BE2C (cell line): ENCODE results near the gene MECR.

ENCODE experiments used
- DNase-seq: peaks from one replicate; pipeline ENCODE4 v3.0.0-alpha.2; 2020
- H3K27me3 ChIP-seq: fragments of 250-450 bp; sonication (Bioruptor Pico); 2 replicates; pipeline ENCODE4 v1.5.1; 2020; ENCODE audit warnings: mild to moderate bottlenecking
- H3K36me3 ChIP-seq: fragments of 250-450 bp; sonication (Bioruptor Pico); 2 replicates; pipeline ENCODE4 v1.5.1; 2020; ENCODE audit warnings: mild to moderate bottlenecking
- H3K4me1 ChIP-seq: fragments of 250-450 bp; sonication (Bioruptor Pico); 2 replicates; pipeline ENCODE4 v1.5.1; 2020
- H3K4me3 ChIP-seq: 2 replicates; pipeline ENCODE4 v1.5.1; 2011; ENCODE audit warnings: low read depth, low read length
- H3K9me3 ChIP-seq: fragments of 250-450 bp; sonication (Bioruptor Pico); 2 replicates; pipeline ENCODE4 v1.5.1; 2020
- TF ChIP-seq, protein P1 (sequence below): IDR thresholded peaks from 2 replicates; pipeline ENCODE4 v1.5.1; 2012; ENCODE audit warnings: mild to moderate bottlenecking, low read depth, low read length

MECR gene

DNA sequence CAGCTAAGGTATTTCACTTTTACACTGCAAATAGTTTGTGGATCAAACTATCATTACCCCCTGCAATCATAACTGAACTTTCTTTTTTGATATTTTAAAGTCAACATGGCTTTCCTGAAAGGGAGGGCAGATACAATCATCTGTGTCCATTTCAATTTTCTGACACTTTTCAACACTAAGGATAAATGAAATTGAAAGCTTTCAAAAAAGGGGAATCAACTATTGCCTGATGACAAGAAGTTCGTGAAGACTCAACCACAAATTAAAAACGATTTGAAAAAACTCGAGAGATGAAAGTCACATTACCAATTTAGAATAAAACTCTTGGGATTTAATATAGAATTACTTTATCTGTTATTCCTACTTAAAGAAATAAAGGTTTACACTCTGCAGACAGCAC is 60.8 kb downstream of the MECR start:
- Histone ChIP-seq H3K4me3 (no peak overlapping the region), H3K27me3 (no peaks in the 10 kb centered on the region), H3K9me3 (no peaks in the 10 kb centered on the region), H3K36me3 (peaks cover 19% of the 10 kb centered on the region), H3K4me1 (no peaks in the 10 kb centered on the region)
- no peak for DNase-seq
- TF ChIP-seq, protein P1, sequence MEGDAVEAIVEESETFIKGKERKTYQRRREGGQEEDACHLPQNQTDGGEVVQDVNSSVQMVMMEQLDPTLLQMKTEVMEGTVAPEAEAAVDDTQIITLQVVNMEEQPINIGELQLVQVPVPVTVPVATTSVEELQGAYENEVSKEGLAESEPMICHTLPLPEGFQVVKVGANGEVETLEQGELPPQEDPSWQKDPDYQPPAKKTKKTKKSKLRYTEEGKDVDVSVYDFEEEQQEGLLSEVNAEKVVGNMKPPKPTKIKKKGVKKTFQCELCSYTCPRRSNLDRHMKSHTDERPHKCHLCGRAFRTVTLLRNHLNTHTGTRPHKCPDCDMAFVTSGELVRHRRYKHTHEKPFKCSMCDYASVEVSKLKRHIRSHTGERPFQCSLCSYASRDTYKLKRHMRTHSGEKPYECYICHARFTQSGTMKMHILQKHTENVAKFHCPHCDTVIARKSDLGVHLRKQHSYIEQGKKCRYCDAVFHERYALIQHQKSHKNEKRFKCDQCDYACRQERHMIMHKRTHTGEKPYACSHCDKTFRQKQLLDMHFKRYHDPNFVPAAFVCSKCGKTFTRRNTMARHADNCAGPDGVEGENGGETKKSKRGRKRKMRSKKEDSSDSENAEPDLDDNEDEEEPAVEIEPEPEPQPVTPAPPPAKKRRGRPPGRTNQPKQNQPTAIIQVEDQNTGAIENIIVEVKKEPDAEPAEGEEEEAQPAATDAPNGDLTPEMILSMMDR: no peak

DNA sequence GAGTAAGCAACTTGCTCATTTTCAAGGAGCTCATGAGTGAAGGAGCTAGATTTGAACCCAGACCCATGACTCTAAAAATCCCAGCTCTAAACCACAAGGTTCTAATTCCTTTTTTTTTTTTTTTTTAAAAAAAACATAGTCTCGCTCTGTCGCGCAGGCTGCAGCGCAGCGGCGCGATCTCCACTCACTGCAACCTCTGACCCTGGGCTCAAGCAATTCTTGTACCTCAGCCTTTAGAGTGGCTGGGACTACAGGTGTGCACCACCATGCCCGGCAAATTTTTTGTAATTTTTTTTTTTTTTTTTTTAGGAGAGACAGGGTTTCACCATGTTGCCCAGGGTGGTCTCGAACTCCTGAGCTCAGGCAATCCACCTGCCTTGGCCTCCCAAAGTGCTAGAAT is 62.8 kb downstream of the MECR start:
- TF ChIP-seq, protein P1: no peak
- Histone ChIP-seq H3K4me3 (no peak overlapping the region), H3K4me1 (no peaks in the 10 kb centered on the region), H3K9me3 (no peaks in the 10 kb centered on the region), H3K36me3 (peaks cover 19% of the 10 kb centered on the region), H3K27me3 (no peaks in the 10 kb centered on the region)
- DNase-seq: no peak

DNA sequence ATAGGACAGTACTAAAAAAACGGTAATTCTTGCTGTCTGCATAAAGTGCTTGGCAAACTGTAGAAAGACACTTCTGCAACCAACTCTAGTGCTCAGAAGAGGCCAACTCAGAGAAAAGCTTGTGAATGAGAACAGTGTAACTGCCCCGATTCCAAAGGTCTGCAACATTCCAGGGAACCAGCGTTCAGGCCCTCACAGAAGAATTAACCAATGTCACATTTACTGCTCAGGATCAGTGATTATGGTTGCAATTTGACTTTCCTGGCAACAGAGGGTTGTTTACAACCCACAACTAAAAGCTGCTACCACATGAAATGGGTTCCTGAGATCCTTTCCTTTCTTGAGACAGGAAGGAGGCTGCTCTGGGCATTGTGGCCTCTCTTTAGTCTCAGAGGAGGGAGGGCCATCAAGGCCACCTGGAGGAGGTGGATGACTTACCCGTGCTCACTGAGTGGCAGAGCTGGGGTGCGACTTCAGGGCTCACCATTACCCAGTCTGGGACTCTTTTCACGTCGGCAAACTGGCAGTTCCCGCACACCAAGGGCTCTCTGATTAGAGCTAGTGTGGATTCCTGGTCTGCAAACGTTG is 64.3 kb downstream of the MECR start:
- DNase-seq: no peak
- TF ChIP-seq, protein P1: no peak
- H3K9me3 ChIP-seq: no peaks in the 10 kb centered on the region
- peaks cover 22% of the 10 kb centered on the region for H3K36me3 ChIP-seq
- no peak overlapping the region for H3K4me3 ChIP-seq
- no peaks in the 10 kb centered on the region for H3K27me3 ChIP-seq
- no peaks in the 10 kb centered on the region for H3K4me1 ChIP-seq

DNA sequence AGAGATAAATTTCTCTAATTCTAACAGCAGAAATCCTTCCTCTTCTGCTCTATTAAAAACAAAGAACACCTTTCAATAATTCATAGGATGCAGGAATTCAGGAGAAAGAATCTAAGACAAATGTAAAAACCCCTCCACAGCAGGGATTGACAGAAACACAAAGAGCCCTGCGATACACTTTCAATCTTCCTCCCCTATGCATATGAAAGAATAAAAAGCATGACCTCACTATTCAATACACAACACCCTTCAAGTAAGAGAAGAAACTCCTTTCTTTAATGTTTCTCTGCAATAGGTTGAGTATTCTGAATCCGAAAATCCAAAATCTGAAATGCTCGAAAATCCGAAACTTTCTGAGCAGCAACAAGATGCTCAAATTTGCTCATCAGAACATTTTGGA is 66.1 kb downstream of the MECR start:
- DNase-seq: no peak
- Histone ChIP-seq H3K9me3 (no peaks in the 10 kb centered on the region), H3K4me1 (no peaks in the 10 kb centered on the region), H3K36me3 (peaks cover 24% of the 10 kb centered on the region), H3K4me3 (no peak overlapping the region), H3K27me3 (no peaks in the 10 kb centered on the region)
- TF ChIP-seq, protein P1: no peak

DNA sequence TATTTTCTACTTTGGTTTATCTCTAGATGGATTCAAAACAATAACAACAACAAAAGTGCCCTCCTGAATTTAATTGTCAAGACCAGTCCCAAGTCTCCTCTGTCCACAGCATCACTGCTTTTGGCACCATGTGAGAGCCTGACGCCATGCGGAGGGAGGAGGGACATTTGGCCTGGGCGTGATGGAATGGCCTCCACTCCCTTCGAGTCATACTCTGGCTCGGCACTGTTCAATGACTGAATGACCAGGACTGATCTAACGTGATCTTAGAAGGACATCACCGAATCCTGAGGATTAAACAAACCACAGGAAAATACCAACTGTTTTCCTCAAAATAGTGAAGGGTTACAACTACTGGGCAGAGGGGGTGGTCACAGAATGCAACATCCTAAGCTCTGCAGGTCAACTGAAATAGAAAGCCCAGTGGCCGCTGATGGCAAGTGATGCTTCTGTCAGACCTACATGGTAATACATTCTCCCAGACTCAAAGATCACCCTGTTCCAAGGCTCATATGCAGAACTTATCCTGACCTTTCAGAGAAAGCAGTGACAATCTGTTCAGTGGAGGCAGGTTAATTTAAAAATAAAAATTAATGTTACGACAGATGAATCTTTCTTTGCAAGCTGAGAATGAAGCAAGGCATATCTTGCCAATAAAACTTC is 68.1 kb downstream of the MECR start:
- no peaks in the 10 kb centered on the region for H3K27me3 ChIP-seq
- H3K36me3 ChIP-seq: peaks cover 34% of the 10 kb centered on the region
- no peak for DNase-seq
- no peaks in the 10 kb centered on the region for H3K9me3 ChIP-seq
- no peaks in the 10 kb centered on the region; the same call in 1 of the 2 replicates for H3K4me1 ChIP-seq
- TF ChIP-seq, protein P1: no peak
- H3K4me3 ChIP-seq: no peak overlapping the region

DNA sequence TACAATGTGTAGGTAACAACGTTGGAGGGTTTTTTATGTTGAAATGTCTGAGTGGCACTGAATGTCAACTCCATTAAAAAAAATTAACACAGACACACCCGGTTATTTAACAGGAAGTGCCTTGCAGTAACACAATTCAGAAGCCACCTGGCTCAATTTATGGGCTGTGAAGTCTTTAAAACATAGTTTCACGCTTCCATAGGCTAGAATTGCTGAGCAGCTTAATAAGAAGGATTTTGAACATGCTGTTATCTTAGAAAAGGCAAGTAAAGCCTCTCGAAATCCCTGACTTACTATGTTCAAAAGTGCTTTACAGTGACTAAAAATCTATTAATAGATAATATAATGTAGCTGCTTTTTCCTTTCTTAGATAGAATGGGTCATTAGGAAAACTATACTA is 68.7 kb downstream of the MECR start:
- TF ChIP-seq, protein P1: no peak
- H3K36me3 ChIP-seq: peaks cover 29% of the 10 kb centered on the region
- peaks cover 5% of the 10 kb centered on the region; the same call in 1 of the 2 replicates for H3K4me1 ChIP-seq
- no peak for DNase-seq
- H3K4me3 ChIP-seq: no peak overlapping the region
- no peaks in the 10 kb centered on the region for H3K9me3 ChIP-seq
- H3K27me3 ChIP-seq: no peaks in the 10 kb centered on the region
